Smooth muscle cell (in vitro differentiated cells): Measurements from ENCODE around the gene NSUN5. TPM values are rescaled to one million over a fixed set of nuclear protein-coding genes. Genes with fewer than 3 reads are reported as not detected.

Experiments
- DNase-seq: peaks from one replicate; lab custom pipeline; 2025; ENCODE audit not compliant: unreplicated experiment; lab: John Stamatoyannopoulos, UW
- H2AFZ ChIP-seq: fragments of 200-600 bp; sonication (generic); 2 replicates; pipeline ENCODE4 v1.6.0; 2016; ENCODE audit warnings: antibody characterized with exemption, low read depth, mild to moderate bottlenecking
- H3F3A ChIP-seq: fragments of 200-600 bp; sonication (generic); 2 replicates; pipeline ENCODE4 v1.6.0; 2017; ENCODE audit warnings: antibody characterized with exemption, low read depth
- H3K27ac ChIP-seq: fragments of 200-600 bp; sonication (generic); 2 replicates; pipeline ENCODE4 v1.5.1; 2016; ENCODE audit warnings: low read depth, mild to moderate bottlenecking
- H3K27me3 ChIP-seq: fragments of 200-600 bp; sonication (generic); 2 replicates; pipeline ENCODE4 v1.6.1; 2016; ENCODE audit warnings: low read depth, mild to moderate bottlenecking
- H3K36me3 ChIP-seq: fragments of 200-600 bp; sonication (generic); 2 replicates; pipeline ENCODE4 v1.5.1; 2016; ENCODE audit warnings: low read depth
- H3K4me1 ChIP-seq: fragments of 200-600 bp; sonication (generic); 2 replicates; pipeline ENCODE4 v1.5.1; 2016; ENCODE audit warnings: low read depth
- H3K4me2 ChIP-seq: fragments of 200-600 bp; sonication (generic); 2 replicates; pipeline ENCODE4 v1.6.0; 2016; ENCODE audit warnings: mild to moderate bottlenecking
- H3K4me3 ChIP-seq: fragments of 200-600 bp; sonication (generic); 2 replicates; pipeline ENCODE4 v1.5.1; 2016; ENCODE audit warnings: mild to moderate bottlenecking
- H3K79me2 ChIP-seq: fragments of 200-600 bp; sonication (generic); 2 replicates; pipeline ENCODE4 v1.6.0; 2016; ENCODE audit warnings: low read depth, mild to moderate bottlenecking
- H3K9ac ChIP-seq: fragments of 200-600 bp; sonication (generic); 2 replicates; pipeline ENCODE4 v1.6.0; 2016; ENCODE audit warnings: low read depth
- H3K9me3 ChIP-seq: fragments of 200-600 bp; sonication (generic); replicated peaks from 2 replicates; pipeline ENCODE4 v1.5.1; 2016; ENCODE audit warnings: low read depth
- H4K20me1 ChIP-seq: fragments of 200-600 bp; sonication (generic); 2 replicates; pipeline ENCODE4 v1.6.0; 2016; ENCODE audit warnings: low read depth
- CTCF ChIP-seq: fragments of 200-600 bp; sonication (generic); IDR thresholded peaks from 2 replicates; pipeline ENCODE4 v1.5.1; 2017; ENCODE audit warnings: borderline replicate concordance, mild to moderate bottlenecking, antibody characterized with exemption; ENCODE audit not compliant: insufficient read depth, poor library complexity, severe bottlenecking
- WGBS: methylation state at CpG from one replicate; pipeline ENCODE4 v1.1.7; 2016; ENCODE audit warnings: low lambda C conversion rate; 5-methylcytosine and 5-hydroxymethylcytosine counted together
- polyA plus RNA-seq: library from polyadenylated mRNA; unstranded; fragments of >200 nt; fragmentation: Nextera tagmentation; extraction: Ambion mirVana; gene quantifications from 2 replicates; pipeline ENCODE4 v1.2.1, GENCODE V29; 2016
- total RNA-seq: library from RNA; depleted of rRNA; stranded (reverse); fragments of >200 nt; gene quantifications from 2 replicates; pipeline ENCODE4 v1.2.3, GENCODE V29; 2014

The NSUN5 gene
- total and polyA plus RNA-seq, 2 experiments from 2014 or later: 25.2 to 38.1 TPM

DNA sequence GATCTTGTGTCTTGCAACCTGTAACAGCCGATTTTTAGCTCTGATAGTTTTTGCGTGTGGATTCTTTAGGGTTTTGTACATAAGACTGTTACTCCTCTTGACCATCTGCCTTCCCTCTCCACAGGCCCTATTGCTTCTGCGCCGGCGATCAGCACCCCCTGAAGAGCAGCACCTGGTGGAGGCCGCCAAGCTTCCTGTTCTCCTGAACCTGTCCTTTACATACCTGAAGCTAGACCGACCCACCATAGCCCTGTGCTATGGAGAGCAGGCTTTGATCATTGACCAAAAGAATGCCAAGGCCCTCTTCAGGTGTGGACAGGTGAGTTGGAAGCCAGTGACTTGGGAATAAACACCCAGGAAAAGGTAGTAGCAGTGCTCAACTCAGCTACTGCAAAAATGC, 31.9 kb upstream of the NSUN5 start:
- no peaks in the 10 kb centered on the region for H3F3A ChIP-seq
- H3K79me2 ChIP-seq: no peaks in the 10 kb centered on the region
- no peaks in the 10 kb centered on the region for H3K27me3 ChIP-seq
- H3K9ac ChIP-seq: no peak overlapping the region
- no peak overlapping the region for H2AFZ ChIP-seq
- no peak overlapping the region for H3K4me2 ChIP-seq
- peaks cover 13% of the 10 kb centered on the region for H3K4me1 ChIP-seq
- no peaks in the 10 kb centered on the region for H3K9me3 ChIP-seq
- no peak for TF ChIP-seq CTCF
- DNase-seq: no peak
- no peaks in the 10 kb centered on the region for H3K36me3 ChIP-seq
- no peaks in the 10 kb centered on the region for H4K20me1 ChIP-seq
- 70% methylated on average over 7 of the region's 7 CpGs for WGBS
- no peak overlapping the region for H3K27ac ChIP-seq
- H3K4me3 ChIP-seq: no peak overlapping the region

DNA sequence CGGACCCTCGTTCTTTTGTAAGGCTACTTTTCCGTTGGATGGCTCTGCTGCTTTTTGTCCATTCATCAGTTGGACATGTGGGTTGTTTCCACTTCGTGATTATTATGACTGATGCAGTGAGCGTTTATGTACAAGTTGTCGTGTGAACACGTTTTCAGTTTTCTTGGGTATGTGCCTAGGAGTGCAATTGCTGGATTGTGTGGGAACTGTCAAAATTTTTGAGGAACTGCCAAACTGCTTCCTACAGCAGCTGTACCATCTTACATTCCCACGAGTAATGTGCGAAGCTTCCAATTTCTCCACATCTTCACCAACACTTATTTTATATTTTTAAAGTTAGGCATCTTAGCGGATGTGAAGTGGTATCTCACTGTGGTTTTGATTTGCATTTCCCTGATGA, 29.7 kb upstream of the NSUN5 start:
- H3K4me2 ChIP-seq: no peak overlapping the region
- H3K27ac ChIP-seq: no peak overlapping the region
- H3K4me3 ChIP-seq: no peak overlapping the region
- no peaks in the 10 kb centered on the region for H4K20me1 ChIP-seq
- no peak overlapping the region for H2AFZ ChIP-seq
- no peaks in the 10 kb centered on the region for H3K79me2 ChIP-seq
- peaks cover 12% of the 10 kb centered on the region for H3K4me1 ChIP-seq
- no peaks in the 10 kb centered on the region for H3K27me3 ChIP-seq
- DNase-seq: no peak
- H3F3A ChIP-seq: no peaks in the 10 kb centered on the region
- no peak overlapping the region for H3K9ac ChIP-seq
- no peak for TF ChIP-seq CTCF
- H3K9me3 ChIP-seq: no peaks in the 10 kb centered on the region
- H3K36me3 ChIP-seq: no peaks in the 10 kb centered on the region
- 88% methylated on average over 10 of the region's 10 CpGs for WGBS

DNA sequence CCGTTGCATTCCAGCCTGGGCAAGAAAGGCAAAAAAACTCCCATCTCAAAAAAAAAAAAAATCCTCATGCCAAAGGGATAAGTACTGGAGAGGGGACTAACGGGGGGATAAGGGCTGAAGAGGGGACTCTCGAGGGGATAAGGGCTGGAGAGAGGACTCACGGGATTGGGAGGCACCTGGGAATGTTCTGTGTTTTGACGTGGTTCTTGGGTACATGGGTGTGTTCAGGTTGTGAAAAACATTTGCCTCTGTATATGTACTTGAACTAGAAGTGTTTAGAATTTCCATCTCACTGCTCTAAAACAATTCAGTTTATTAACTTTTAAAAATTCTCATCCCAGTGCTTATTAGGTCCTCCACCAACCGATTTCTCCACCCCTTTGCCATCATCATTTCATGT, 23.8 kb upstream of the NSUN5 start:
- H3K36me3 ChIP-seq: no peaks in the 10 kb centered on the region
- H3F3A ChIP-seq: no peaks in the 10 kb centered on the region
- H3K4me3 ChIP-seq: no peak overlapping the region
- H3K9ac ChIP-seq: no peak overlapping the region
- no peaks in the 10 kb centered on the region for H3K27me3 ChIP-seq
- no peak overlapping the region for H3K27ac ChIP-seq
- DNase-seq: no peak
- no peaks in the 10 kb centered on the region for H3K9me3 ChIP-seq
- H2AFZ ChIP-seq: no peak overlapping the region
- no peak for TF ChIP-seq CTCF
- H3K4me1 ChIP-seq: no peaks in the 10 kb centered on the region
- no peak overlapping the region for H3K4me2 ChIP-seq
- no peaks in the 10 kb centered on the region for H4K20me1 ChIP-seq
- 91% methylated on average over 6 of the region's 6 CpGs for WGBS
- H3K79me2 ChIP-seq: no peaks in the 10 kb centered on the region

GRCh38 chr7:73330772-73331171, 22.1 kb upstream of the NSUN5 start:
- Histone ChIP-seq H3K36me3 (no peaks in the 10 kb centered on the region), H3K9me3 (no peaks in the 10 kb centered on the region), H3K4me1 (no peaks in the 10 kb centered on the region), H3K79me2 (no peaks in the 10 kb centered on the region), H3K9ac (no peak overlapping the region), H3K27ac (no peak overlapping the region), H3F3A (no peaks in the 10 kb centered on the region), H2AFZ (no peak overlapping the region), H4K20me1 (no peaks in the 10 kb centered on the region), H3K4me2 (peak overlapping the region; percentile 2), H3K4me3 (no peak overlapping the region), H3K27me3 (no peaks in the 10 kb centered on the region)
- 75% methylated on average over 6 of the region's 6 CpGs for WGBS
- no peak for TF ChIP-seq CTCF
- DNase-seq: no peak
